GOT3 (cell line): ENCODE data around the gene RBBP4.

Experiments used
- DNase-seq: peaks from one replicate; lab custom pipeline; 2025; ENCODE audit warnings: mixed read lengths; lab: John Stamatoyannopoulos, UW

RBBP4 gene

DNA sequence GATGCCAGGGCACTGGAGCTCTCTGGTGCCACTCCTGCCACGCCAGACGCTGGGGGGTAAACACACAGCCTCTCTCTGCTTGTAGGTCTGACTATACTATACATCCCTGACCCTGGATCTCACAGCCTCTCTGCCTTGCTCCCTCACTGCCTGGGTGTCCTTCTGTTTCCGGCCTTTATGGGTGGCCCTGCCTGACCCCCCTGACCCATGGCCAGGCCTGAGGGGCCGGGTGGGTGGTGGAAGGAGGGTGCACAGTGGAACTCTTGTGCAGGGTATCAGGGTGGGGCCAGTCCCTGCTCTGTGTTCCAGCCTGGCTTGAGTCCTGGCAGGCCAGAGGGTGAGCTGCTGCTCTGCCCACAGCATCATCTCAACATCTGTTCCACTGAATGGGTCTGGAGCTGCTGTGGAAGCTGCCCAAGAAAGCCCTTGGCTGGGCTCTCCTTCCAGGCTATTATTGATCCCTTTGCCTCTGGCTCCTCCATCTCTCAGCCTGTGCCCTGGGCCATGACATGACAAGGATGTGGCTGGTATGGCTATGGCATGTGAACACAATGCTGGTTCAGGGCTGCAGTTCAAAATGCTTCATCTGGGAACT lies 68.8 kb downstream of the RBBP4 start:
- DNase-seq: no peak

DNA sequence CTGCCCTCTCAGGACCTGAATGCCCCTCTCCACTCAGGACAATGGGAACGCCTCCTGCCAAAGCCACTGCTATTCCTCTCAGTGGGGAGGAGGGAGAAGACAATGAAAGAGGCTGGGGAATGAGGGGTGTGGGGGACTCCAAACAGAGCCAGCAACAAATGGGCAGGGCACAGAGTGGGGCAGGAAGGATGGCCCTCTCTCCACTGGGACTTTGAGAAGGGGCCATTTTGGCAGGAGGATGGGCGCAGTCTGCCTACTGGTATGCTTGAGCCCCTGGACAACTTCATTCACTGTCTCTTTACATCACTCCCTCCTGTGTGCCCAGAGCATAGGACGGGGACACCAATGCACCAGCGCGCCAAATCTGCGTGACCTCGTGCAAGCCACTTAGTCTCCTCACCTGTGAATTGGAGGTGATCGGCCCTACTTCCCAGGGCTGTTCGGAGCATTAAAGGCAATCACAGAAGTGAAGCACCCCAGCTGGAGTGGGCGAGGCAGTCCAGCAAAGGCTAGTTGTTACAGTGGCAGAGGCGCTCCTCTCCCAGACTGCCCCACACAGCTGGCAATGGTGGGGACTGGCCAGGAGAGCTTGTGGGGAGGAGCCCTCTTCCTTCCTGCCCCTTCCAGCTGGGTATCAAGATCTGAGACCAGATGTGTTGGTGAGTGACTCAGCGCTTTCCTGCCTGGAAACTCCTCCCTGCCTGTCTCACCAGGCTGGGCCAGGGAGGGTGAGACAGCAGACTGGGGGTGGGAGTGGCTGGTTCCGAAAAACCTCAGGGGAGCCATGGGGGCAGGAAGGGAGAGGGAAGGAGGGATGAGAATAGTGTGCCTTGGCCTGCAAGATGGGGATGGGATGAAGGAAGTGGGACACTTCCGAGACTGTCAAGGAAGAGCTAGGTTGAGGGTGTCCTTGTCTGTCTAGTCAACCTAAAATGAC lies 73.9 kb downstream of the RBBP4 start:
- DNase-seq: peak; percentile 67

DNA sequence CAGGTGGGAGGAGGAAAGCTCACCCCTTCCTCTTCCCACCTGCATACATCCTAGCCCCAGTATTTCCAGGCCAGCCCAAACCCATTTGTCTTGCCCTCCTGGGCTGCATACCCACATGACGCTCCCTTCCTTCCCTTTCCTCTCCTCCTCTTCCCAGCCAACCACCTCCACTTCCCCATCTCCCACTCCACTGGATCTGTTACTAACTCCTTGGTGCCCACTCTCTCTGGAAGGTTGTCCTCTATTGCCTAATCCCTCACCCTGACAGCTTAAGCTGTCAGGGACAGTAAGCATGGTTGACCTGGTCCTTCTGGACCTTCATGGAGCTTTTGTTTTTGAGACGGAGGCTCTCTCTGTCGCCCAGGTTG lies 74.6 kb downstream of the RBBP4 start:
- DNase-seq: no peak

DNA sequence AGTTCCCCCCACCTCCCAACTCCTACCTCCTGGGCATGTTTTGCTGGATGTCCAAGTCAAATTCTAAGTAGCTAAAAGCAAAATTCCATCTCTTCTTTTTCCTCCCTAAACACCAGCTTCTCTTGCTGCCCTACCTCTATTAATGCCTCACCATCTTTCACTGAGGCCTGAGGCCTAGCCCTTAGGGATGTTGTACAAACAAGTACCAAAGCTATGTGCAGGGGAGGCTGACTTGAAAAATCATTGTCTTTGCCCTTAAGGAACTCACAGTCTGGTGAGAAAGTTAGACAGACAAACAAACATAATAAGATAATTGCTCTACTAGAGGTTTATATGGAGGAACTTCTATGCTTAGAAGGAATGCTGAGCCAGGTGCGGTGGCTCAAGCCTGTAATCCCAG lies 76.9 kb downstream of the RBBP4 start:
- DNase-seq: no peak

DNA sequence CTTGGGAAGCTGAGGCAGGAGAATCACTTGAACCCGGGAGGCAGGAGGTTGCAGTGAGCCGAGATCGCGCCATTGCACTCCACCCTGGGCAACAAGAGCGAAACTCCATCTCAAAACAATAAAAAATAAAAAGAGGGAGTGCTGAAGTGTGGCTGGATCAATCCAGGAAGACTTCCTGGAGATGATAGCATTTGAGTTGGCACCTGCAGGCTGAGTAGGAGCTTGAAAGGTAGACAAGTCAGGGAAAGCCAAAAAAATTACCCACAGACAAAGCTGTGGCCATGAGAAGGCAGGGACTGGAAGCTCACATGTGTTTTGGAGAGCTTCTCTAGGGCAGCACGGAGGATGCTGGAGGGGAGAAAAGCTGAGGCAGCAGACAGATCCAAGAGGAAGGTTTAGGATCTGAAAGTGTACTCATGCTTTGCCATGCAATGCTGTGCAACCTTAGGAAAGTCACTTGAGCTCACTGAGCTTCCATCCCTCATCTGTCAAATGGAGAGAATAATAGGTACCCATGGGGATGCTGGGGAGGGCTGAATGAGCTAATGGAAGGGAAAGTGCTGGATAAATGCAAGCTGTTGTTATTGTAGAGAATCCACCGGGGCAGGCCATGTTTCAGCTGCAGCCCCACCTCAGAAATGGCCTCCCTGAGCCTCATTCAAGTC lies 77.5 kb downstream of the RBBP4 start:
- DNase-seq: no peak

DNA sequence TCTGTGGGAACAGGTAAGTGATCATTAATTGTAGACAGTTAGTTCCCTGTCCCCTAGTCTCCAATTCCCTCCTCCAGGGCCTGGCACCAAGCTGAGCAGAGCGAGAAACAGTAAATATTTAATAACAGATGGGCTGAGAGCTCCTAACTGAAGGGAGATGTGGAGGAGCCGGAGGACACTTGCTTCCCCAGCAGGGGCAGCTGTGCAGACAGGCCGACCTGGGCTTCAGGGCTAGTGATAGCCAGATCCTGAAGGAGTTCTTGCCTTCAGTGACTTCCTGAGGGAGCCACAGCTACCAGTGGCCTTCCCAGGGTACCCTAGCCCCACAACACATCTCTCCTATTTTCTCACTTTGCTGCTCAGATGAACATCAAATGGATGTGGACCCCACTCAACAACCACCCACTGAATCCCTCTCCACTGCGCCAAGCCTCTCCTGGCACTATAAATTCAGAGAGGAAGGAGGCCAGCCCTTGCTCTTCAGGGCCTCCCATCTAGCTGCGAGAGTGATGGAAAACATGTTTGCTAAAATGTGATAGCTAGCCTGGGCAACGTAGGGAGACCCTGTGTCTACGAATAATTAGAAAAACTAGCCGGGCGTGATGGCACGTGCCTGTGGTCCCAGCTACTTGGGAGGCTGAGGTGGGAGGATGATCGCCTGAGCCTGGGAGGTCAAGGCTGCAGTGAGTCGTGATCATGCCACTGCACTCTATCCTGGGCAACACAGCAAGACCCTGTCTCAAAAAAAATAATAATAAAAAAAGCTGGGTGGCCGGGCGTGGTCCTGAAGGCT lies 78.4 kb downstream of the RBBP4 start:
- DNase-seq: no peak

DNA sequence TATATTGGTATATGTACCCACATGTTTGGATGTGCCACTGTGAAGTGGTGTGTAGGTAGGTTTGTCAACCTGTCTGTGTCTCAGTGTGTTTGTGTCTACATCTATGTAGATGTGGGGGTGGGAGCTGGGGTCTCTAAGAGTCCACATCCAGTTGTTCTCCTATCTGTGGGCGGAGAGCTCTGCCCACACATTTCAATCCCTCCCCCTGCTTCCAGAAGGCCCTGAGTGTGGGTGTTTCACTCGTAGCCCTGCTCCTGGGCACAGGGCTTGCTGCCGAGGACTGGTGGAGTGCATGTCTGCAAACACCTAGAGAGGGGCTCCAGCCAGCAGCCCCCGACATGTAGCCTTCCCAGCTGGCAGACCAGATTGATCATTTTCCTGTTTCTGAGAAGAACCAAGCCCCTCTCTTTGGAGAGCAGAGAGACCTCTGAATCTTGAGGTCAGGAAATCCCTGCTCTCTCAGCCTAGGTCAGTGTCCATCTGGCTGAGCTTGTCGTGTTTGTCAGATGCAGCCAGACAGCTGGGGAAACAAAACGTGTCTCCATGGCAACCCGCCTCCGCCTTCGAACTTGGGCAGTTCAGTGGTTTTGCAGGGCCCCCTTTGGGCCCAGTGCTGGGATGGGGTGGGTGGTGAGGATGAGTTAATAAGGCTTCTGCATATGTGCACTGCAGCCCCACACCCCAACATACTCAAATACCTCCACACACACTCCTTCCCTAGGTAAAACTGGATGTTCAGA lies 82.7 kb downstream of the RBBP4 start:
- DNase-seq: no peak
